Measurements from ENCODE around the gene COQ8A.
A peak's percentile ranks its signal among the peaks of the same experiment; 100 is the strongest.
"Not testable (repeated sequence)": the region's sequence is repeated elsewhere in the genome, so short reads cannot be mapped to it uniquely, and the experiment has no call there.

Gene COQ8A

DNA sequence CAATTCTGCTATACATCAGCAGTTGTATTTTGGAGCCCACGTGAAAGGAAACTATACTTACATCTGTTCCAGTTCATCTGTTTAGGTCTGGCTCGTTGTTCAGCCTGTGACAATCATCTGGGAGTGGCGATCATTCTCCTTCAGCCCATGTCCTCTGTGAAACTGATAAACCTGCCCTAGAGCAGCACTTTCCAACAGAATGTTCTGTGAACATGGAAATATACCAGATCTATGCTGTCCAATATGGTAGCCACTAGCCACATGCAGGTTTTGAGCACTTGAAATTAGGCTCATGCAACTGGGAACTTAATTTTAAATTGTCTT is 24.5 kb upstream of the COQ8A start:
- Histone ChIP-seq H3K4me2 (peak overlapping the region in 5 of 11 experiments; percentile 18 to 50 (median 38); a peak in 7 of 22 replicates), H3K9me3 (replicated peaks in 1 of 11) (peaks cover 0 to 16% (median 0%) of the 10 kb centered on the region in 11 experiments; a peak in 3 of 22 replicates), H3K4me1 (peaks cover 0 to 37% (median 27%) of the 10 kb centered on the region in 10 experiments; a peak in 14 of 20 replicates), H3K27me3 (no peaks in the 10 kb centered on the region), H3K27ac (no peak overlapping the region), H3K4me3 (no peak overlapping the region), H3K9ac (no peak overlapping the region), H3K36me3 (no peaks in the 10 kb centered on the region), H4K20me1 (no peaks in the 10 kb centered on the region)
- no peak for TF ChIP-seq Cebpa-rat (IDR thresholded peaks at IDR 0.05)

DNA sequence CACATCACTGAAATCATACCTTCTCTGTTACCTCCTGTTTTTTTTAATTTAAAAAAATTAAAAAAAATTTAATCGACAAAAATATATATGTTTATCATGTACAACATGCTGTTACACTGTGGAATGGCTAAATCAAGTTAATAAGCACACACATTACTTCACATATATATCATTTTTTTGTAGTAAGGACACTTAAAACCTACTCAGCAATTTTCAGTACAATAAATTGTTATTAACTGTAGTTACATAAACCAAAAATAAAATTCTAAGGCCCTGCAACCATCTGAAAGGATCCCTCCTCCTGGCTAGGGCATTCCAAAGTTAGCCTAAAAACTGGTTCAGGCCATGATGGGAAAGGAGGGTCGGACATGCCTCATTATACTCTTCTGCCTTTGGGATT is 23.6 kb upstream of the COQ8A start:
- Histone ChIP-seq H3K9me3 (replicated peaks in 1 of 11) (peaks cover 0 to 18% (median 0%) of the 10 kb centered on the region in 11 experiments; a peak in 3 of 22 replicates), H3K4me3 (no peak overlapping the region), H3K4me1 (peaks cover 0 to 33% (median 25%) of the 10 kb centered on the region in 10 experiments; a peak in 14 of 20 replicates), H3K9ac (no peak overlapping the region), H3K4me2 (no peak overlapping the region), H4K20me1 (no peaks in the 10 kb centered on the region), H3K36me3 (no peaks in the 10 kb centered on the region), H3K27ac (no peak overlapping the region), H3K27me3 (no peaks in the 10 kb centered on the region)
- TF ChIP-seq Cebpa-rat (IDR thresholded peaks at IDR 0.05), result no peak

DNA sequence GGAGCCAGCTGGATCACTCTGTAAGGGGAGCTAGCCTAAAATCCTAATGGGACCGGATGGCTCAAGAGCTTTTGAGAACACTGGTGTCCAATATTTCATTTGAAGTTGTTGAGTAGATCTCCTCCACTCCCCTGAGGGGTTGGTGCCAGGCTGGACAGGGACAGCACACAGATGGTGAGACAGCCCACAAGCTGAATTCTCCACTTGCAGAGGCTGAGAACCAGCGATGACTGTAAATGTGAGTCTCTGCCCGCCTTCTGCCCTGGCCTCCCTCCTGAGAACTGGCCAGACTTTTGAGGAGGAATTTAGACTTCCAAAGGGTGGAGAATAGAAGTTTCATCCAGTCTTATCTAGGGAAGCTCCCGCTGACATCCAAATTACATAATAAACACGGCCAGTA is 20.5 kb upstream of the COQ8A start:
- H3K4me1 ChIP-seq, result peaks cover 0 to 16% (median 12%) of the 10 kb centered on the region in 10 experiments; a peak in 11 of 20 replicates
- no peak overlapping the region for H3K4me2 ChIP-seq
- H3K27ac ChIP-seq, result no peak overlapping the region
- no peaks in the 10 kb centered on the region for H4K20me1 ChIP-seq
- no peak overlapping the region for H3K9ac ChIP-seq
- TF ChIP-seq Cebpa-rat (IDR thresholded peaks at IDR 0.05), result no peak
- no peaks in the 10 kb centered on the region for H3K36me3 ChIP-seq
- H3K27me3 ChIP-seq, result no peaks in the 10 kb centered on the region
- H3K9me3 ChIP-seq (replicated peaks in 1 of 11), result peaks cover 0 to 25% (median 8%) of the 10 kb centered on the region in 11 experiments; a peak in 3 of 22 replicates
- no peak overlapping the region for H3K4me3 ChIP-seq

DNA sequence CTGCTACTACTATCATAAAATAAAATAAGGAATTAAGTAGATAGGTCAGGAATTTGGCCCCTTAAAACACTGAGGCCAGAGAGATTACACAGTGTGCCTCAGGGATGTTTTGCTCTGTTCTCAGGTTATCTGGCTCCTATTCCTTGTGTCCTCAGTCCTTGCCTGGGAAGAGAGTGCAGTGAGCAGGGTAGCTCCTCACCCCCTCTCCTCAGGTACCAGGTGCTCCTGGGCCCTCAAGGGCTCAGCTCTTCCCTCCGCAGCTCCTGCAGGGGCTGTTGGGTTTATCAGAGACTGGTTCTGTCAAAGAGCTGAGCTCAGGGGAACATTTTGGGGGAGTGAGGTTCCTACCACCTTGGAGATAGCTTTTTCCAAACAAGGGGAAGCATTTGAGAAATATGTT is 20.1 kb upstream of the COQ8A start:
- Histone ChIP-seq H3K9me3 (replicated peaks in 1 of 11) (peaks cover 0 to 25% (median 8%) of the 10 kb centered on the region in 11 experiments; a peak in 4 of 22 replicates), H3K27me3 (no peaks in the 10 kb centered on the region), H3K4me2 (no peak overlapping the region), H3K36me3 (no peaks in the 10 kb centered on the region), H3K27ac (no peak overlapping the region), H3K4me1 (peaks cover 0 to 12% (median 10%) of the 10 kb centered on the region in 10 experiments; a peak in 11 of 20 replicates), H4K20me1 (no peaks in the 10 kb centered on the region), H3K9ac (no peak overlapping the region), H3K4me3 (no peak overlapping the region)
- TF ChIP-seq Cebpa-rat (IDR thresholded peaks at IDR 0.05), result no peak

GRCh38 chr1:226920446-226920894 is 19.6 kb upstream of the COQ8A start:
- Histone ChIP-seq H3K4me3 (no peak overlapping the region), H3K36me3 (no peaks in the 10 kb centered on the region), H3K9ac (no peak overlapping the region), H3K27ac (no peak overlapping the region), H3K4me2 (no peak overlapping the region), H3K27me3 (no peaks in the 10 kb centered on the region), H4K20me1 (no peaks in the 10 kb centered on the region), H3K4me1 (peaks cover 0 to 8% (median 6%) of the 10 kb centered on the region in 10 experiments; a peak in 11 of 20 replicates), H3K9me3 (replicated peaks in 1 of 11) (peaks cover 0 to 25% (median 8%) of the 10 kb centered on the region in 11 experiments; a peak in 4 of 22 replicates)
- TF ChIP-seq Cebpa-rat (IDR thresholded peaks at IDR 0.05), result no peak

DNA sequence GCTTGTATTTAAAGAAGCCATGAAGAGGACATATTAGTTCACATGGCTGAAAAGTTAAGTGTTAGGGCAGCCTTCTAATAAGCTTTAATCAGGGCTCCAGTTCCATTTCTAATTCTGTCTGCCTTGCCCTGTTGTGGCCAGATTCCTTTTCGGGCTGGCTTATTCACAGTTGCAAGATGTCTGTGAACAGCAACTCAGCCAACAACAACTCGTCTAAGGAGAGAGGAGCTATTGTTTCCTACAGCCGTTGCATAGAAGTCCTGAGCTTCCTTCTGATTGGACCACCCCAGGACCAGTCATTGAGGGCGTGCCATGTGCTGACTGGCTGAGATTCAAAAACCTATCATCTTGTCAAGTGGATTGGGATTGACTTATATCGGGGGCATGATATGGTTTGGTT is 18.6 kb upstream of the COQ8A start:
- no peaks in the 10 kb centered on the region for H3K4me1 ChIP-seq
- H3K27ac ChIP-seq, result no peak overlapping the region
- no peaks in the 10 kb centered on the region for H4K20me1 ChIP-seq
- no peaks in the 10 kb centered on the region for H3K27me3 ChIP-seq
- no peak overlapping the region for H3K9ac ChIP-seq
- H3K9me3 ChIP-seq (replicated peaks in 1 of 11), result peaks cover 0 to 25% (median 8%) of the 10 kb centered on the region in 11 experiments; a peak in 4 of 22 replicates
- no peak for TF ChIP-seq Cebpa-rat (IDR thresholded peaks at IDR 0.05)
- no peaks in the 10 kb centered on the region for H3K36me3 ChIP-seq
- no peak overlapping the region for H3K4me3 ChIP-seq
- no peak overlapping the region for H3K4me2 ChIP-seq

DNA sequence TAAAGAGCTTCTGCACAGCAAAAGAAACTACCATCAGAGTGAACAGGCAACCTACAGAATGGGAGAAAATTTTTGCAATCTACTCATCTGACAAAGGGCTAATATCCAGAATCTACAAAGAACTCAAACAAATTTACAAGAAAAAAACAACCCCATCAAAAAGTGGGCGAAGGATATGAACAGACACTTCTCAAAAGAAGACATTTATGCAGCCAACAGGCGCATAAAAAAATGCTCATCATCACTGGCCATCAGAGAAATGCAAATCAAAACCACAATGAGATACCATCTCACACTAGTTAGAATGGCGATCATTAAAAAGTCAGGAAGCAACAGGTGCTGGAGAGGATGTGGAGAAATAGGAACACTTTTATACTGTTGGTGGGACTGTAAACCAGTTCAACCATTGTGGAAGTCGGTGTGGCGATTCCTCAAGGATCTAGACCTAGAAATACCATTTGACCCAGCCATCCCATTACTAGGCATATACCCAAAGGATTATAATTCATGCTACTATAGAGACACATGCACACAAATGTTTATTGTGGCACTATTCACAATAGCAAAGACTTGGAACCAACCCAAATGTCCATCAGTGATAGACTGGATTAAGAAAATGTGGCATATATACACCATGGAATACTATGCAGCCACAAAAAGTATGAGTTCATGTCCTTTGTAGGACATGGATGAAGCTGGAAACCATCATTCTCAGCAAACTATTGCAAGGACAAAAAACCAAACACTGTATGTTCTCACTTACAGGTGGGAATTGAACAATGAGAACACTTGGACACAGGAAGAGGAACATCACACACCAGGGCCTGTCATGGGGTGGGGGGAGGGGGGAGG is 10.6 kb upstream of the COQ8A start:
- H3K27me3 ChIP-seq, result not testable (repeated sequence)

DNA sequence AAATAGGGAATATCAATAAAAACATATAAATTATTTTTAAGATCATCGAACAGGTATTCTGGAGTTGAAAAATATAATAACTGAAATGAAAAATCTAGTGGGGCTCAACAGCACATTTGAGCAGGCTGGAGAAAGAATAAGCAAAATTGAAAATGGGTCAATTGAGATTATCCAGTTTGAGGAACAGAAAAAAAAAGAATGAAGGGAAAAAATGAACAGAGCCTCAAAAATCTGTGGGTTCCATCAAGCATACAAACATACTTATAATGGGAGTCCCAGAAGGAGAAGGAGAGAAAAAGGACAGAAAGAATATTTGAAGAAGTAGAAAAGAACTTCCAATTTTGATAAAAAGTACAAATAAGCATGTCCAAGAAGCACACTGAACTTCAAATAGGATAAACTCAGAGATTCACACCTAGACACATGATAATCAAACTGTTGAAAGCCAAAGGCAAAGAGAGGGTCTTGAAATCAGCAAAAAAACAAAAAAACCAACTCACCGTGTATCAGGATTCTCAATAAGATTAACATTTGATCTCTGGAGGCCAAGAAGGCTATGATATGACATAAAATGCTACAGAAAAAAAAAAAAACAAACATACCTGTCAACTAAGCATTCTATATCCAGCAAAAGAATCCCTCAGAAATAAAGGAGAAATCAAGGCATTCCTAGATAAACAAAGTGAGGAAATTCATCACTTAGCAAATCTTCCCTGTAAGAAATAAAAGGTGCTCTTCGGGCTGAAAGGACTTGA is 5.4 kb upstream of the COQ8A start:
- H3K36me3 ChIP-seq, result peaks cover 0 to 7% (median 0%) of the 10 kb centered on the region in 11 experiments; a peak in 1 of 22 replicates
- peaks cover 14 to 24% (median 20%) of the 10 kb centered on the region in 10 experiments for H3K4me1 ChIP-seq
- peaks cover 36 to 46% (median 40%) of the 10 kb centered on the region in 11 experiments for H3K9me3 ChIP-seq (replicated peaks in 1 of 11)
- H3K27me3 ChIP-seq, result no peaks in the 10 kb centered on the region
- no peak overlapping the region for H3K9ac ChIP-seq
- no peak overlapping the region for H3K4me2 ChIP-seq
- H4K20me1 ChIP-seq, result no peaks in the 10 kb centered on the region
- no peak overlapping the region for H3K27ac ChIP-seq
- H3K4me3 ChIP-seq, result no peak overlapping the region
- TF ChIP-seq Cebpa-rat (IDR thresholded peaks at IDR 0.05), result no peak

More for the DNA sequence above, 10.6 kb upstream of the COQ8A start:
- not testable (repeated sequence) for H3K4me1 ChIP-seq, H3K4me3 ChIP-seq, H3K4me2 ChIP-seq, H4K20me1 ChIP-seq, H3K27ac ChIP-seq, H3K36me3 ChIP-seq, H3K9ac ChIP-seq
- H3K9me3 ChIP-seq (replicated peaks in 1 of 11), result peaks cover 18 to 28% (median 21%) of the 10 kb centered on the region in 11 experiments

All from BLaER1 treated with 17β-estradiol and CSF1 and Interleukin-3, amounts not matched to agents 10 nM and 100 nM (cell line).